ENCODE results near the gene SLCO4A1. TPM values are rescaled to one million over a fixed set of nuclear protein-coding genes. Genes with fewer than 3 reads are reported as not detected.

SLCO4A1 gene
- total RNA-seq, 1 experiment from 2014 or later, result 27.0 TPM

DNA sequence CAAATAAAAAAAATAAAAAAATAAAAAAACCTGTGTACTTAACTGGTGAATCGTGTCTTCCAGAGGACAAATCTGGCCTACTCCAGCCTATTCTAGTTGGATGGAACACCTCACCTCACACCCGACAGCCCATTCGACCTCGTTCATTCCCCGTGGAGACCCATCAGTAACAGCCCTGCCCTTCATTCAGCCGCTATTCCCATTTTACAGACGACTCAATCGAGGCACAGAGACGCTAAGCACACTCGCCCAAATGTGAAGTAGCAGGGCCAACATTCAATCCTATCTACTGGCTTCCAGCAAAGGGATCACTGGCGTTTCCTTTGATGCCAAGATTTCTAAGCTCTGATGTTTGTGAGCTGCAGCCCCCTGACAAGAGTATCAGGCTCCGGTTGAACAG is 64.6 kb downstream of the SLCO4A1 start:
- H3K9me3 Mint-ChIP-seq (ENCODE audit: unreplicated experiment), result no peaks in the 10 kb centered on the region
- H3K4me1 Mint-ChIP-seq (ENCODE audit: insufficient read depth, unreplicated experiment), result peaks cover 42% of the 10 kb centered on the region
- intact Hi-C loops (cut with micrococcal nuclease), result loop anchor here (10.0 kb wide), 1 partner anchor 52 kb away; no protein-coding TSS in a partner anchor
- no peak overlapping the region for H3K4me3 Mint-ChIP-seq (ENCODE audit: unreplicated experiment)
- DNase-seq (ENCODE audit: unreplicated experiment), result no peak
- H3K27ac Mint-ChIP-seq (ENCODE audit: low read depth, unreplicated experiment), result no peak overlapping the region
- BruUV-seq (replicated peaks), result no TSS peak
- ChIA-PET POLR2A (interaction anchor here (1.3 to 1.8 kb wide), 3 partner anchors 66 to 89 kb away, joined by 3 to 5 read pairs (median 4); partner anchors contain the start of gene MRGBP), CTCF (interaction anchor here (1.4 to 1.7 kb wide), 2 partner anchors 10 to 13 kb away, joined by 4 read pairs; no protein-coding TSS in a partner anchor)
- TF ChIP-seq, protein P1, sequence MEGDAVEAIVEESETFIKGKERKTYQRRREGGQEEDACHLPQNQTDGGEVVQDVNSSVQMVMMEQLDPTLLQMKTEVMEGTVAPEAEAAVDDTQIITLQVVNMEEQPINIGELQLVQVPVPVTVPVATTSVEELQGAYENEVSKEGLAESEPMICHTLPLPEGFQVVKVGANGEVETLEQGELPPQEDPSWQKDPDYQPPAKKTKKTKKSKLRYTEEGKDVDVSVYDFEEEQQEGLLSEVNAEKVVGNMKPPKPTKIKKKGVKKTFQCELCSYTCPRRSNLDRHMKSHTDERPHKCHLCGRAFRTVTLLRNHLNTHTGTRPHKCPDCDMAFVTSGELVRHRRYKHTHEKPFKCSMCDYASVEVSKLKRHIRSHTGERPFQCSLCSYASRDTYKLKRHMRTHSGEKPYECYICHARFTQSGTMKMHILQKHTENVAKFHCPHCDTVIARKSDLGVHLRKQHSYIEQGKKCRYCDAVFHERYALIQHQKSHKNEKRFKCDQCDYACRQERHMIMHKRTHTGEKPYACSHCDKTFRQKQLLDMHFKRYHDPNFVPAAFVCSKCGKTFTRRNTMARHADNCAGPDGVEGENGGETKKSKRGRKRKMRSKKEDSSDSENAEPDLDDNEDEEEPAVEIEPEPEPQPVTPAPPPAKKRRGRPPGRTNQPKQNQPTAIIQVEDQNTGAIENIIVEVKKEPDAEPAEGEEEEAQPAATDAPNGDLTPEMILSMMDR (IDR thresholded peaks at IDR 0.05; ENCODE audit: unreplicated experiment), result no peak
- H3K36me3 Mint-ChIP-seq (ENCODE audit: insufficient read depth, unreplicated experiment), result no peaks in the 10 kb centered on the region
- H3K27me3 Mint-ChIP-seq (ENCODE audit: insufficient read depth, unreplicated experiment), result no peaks in the 10 kb centered on the region

DNA sequence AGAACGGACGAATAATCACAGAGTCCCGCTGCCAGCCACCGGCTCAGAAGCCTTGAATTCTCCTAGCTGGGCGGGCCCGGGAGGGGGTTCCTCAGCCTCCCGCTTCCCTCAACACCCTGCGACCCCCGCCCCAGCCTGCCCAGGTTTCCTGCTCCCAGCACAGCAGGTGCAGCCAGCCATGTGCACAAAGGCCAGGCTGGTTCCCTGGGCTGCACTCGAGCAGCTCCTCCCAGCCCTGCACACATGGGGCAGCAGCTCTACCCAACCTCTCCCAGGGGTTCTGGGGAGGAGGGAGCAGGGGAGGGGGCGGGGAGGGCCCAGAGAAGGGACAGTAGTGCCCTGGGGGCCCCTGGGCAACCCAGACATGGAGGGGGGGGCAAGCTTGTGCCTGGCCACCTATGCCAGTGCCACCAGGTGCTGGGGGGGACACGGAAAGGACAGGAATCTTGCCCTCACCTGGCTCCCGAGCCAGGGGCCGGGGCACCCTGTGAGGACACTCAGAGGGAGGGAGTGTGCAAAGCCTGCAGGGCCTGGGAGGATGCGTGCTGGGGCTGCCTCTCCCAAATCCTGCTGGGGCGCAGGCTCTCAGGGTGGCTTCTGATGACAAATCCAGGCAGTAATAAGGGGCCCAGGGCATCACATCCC is 65.1 kb downstream of the SLCO4A1 start:
- intact Hi-C loops (cut with micrococcal nuclease), result loop anchor here (10.0 kb wide), 1 partner anchor 53 kb away; no protein-coding TSS in a partner anchor
- CTCF ChIA-PET, result interaction anchor here (1.4 to 1.7 kb wide), 2 partner anchors 9 to 13 kb away, joined by 4 read pairs; no protein-coding TSS in a partner anchor
- Mint-ChIP-seq H3K36me3 (ENCODE audit: insufficient read depth, unreplicated experiment) (no peaks in the 10 kb centered on the region), H3K27ac (ENCODE audit: low read depth, unreplicated experiment) (no peak overlapping the region), H3K9me3 (ENCODE audit: unreplicated experiment) (no peaks in the 10 kb centered on the region), H3K27me3 (ENCODE audit: insufficient read depth, unreplicated experiment) (no peaks in the 10 kb centered on the region), H3K4me1 (ENCODE audit: insufficient read depth, unreplicated experiment) (peaks cover 42% of the 10 kb centered on the region), H3K4me3 (ENCODE audit: unreplicated experiment) (no peak overlapping the region)
- TF ChIP-seq, protein P1 (IDR thresholded peaks at IDR 0.05; ENCODE audit: unreplicated experiment), result no peak
- no peak for DNase-seq (ENCODE audit: unreplicated experiment)
- BruUV-seq (replicated peaks), result no TSS peak
- POLR2A ChIA-PET, result interaction anchor here (1.0 to 2.0 kb wide), 6 partner anchors 12 to 89 kb away, joined by 3 to 6 read pairs (median 4); partner anchors contain the start of gene MRGBP

DNA sequence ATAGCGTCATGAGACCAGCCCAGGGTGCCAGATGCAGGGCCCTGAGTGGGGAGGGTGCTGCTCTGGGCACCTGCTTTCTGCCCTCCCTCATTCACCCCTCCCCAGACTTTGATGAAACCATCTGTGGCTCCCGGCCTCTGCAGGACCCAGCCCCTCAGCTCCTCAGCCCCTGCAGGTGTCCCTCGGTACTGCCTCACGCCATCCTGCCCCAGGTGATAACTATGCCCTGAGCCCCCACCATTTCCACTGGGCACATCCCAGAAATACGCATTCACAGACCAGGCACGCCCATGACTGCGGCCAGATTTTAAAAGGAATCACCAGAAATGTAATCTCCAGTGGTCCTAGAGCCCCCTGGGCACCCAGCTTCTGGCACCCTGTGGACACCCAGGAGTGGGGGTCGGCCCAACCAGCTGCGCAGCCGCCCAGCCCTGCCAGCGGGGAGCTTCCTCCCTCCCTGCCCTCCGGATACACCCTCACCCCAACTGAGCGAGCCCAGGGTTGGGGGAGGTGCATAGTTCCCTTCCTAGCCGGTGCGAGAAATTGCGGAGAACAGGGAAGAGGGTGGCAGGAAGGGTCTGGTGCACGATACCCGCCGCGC is 65.7 kb downstream of the SLCO4A1 start:
- no peaks in the 10 kb centered on the region for H3K36me3 Mint-ChIP-seq (ENCODE audit: insufficient read depth, unreplicated experiment)
- H3K27me3 Mint-ChIP-seq (ENCODE audit: insufficient read depth, unreplicated experiment), result no peaks in the 10 kb centered on the region
- H3K27ac Mint-ChIP-seq (ENCODE audit: low read depth, unreplicated experiment), result no peak overlapping the region
- intact Hi-C loops (cut with micrococcal nuclease), result loop anchor here (10.0 kb wide), 1 partner anchor 53 kb away; no protein-coding TSS in a partner anchor
- ChIA-PET CTCF (interaction anchor here (1.7 to 2.0 kb wide), 2 partner anchors 9 to 83 kb away, joined by 4 to 8 read pairs; no protein-coding TSS in a partner anchor), POLR2A (interaction anchor here (1.0 to 2.0 kb wide), 6 partner anchors 12 to 88 kb away, joined by 3 to 6 read pairs (median 4); partner anchors contain the start of gene MRGBP)
- H3K4me1 Mint-ChIP-seq (ENCODE audit: insufficient read depth, unreplicated experiment), result peaks cover 44% of the 10 kb centered on the region
- BruUV-seq (replicated peaks), result no TSS peak
- DNase-seq (ENCODE audit: unreplicated experiment), result peak; percentile 43
- H3K9me3 Mint-ChIP-seq (ENCODE audit: unreplicated experiment), result no peaks in the 10 kb centered on the region
- TF ChIP-seq, protein P1 (IDR thresholded peaks at IDR 0.05; ENCODE audit: unreplicated experiment), result peak; percentile 54
- H3K4me3 Mint-ChIP-seq (ENCODE audit: unreplicated experiment), result peak overlapping the region; percentile 65
